Suppressor macrophage treated with lipopolysaccharide for 1 hour (primary cell): Measurements from ENCODE around the gene SPON1.
"Not testable (repeated sequence)": the region's sequence is repeated elsewhere in the genome, so short reads cannot be mapped to it uniquely, and the experiment has no call there.

ENCODE experiments used
- DNase-seq, 3 donors: peaks; one replicate each; pipeline ENCODE4 v3.0.0-alpha.2; 2020 to 2022

Gene SPON1

GRCh38 chr11:14136561-14136960, 174.0 kb downstream of the SPON1 start:
- DNase-seq = no peak

GRCh38 chr11:14137284-14137683, 174.8 kb downstream of the SPON1 start:
- no peak for DNase-seq

- no peak for DNase-seq
Observed at GRCh38 chr11:14140991-14141390, 178.5 kb downstream of the SPON1 start.

- DNase-seq = no peak
Observed at GRCh38 chr11:14141676-14142075, 179.2 kb downstream of the SPON1 start.

GRCh38 chr11:14144934-14145333, 182.4 kb downstream of the SPON1 start:
- no peak for DNase-seq

GRCh38 chr11:14148653-14149273, 186.2 kb downstream of the SPON1 start:
- DNase-seq = peak; percentile 12 to 36 (median 36)

- DNase-seq = no peak
Observed at GRCh38 chr11:14149683-14150082, 187.2 kb downstream of the SPON1 start.

GRCh38 chr11:14150878-14151277, 188.4 kb downstream of the SPON1 start:
- DNase-seq = no peak

- not testable (repeated sequence) for DNase-seq
Observed at GRCh38 chr11:14154103-14154502, 191.6 kb downstream of the SPON1 start.

- DNase-seq = no peak
Observed at GRCh38 chr11:14158393-14158792, 195.9 kb downstream of the SPON1 start.

GRCh38 chr11:14163576-14163975, 201.1 kb downstream of the SPON1 start:
- DNase-seq = no peak

- DNase-seq = not testable (repeated sequence)
Observed at GRCh38 chr11:14173679-14174078, 211.2 kb downstream of the SPON1 start.

GRCh38 chr11:14179116-14179820, 216.7 kb downstream of the SPON1 start:
- peak in 1 of 3 donors; percentile 4 for DNase-seq

GRCh38 chr11:14181121-14181520, 218.6 kb downstream of the SPON1 start:
- DNase-seq = no peak

- DNase-seq = no peak
Observed at GRCh38 chr11:14182833-14183364, 220.4 kb downstream of the SPON1 start.

- no peak for DNase-seq
Observed at GRCh38 chr11:14184028-14184940, 221.8 kb downstream of the SPON1 start.

- DNase-seq = no peak
Observed at GRCh38 chr11:14185461-14185860, 222.9 kb downstream of the SPON1 start.

- DNase-seq = no peak
Observed at GRCh38 chr11:14186046-14186775, 223.7 kb downstream of the SPON1 start.

- peak in 2 of 3 donors; percentile 3 to 6 for DNase-seq
Observed at GRCh38 chr11:14189874-14190273, 227.4 kb downstream of the SPON1 start.

- no peak for DNase-seq
Observed at GRCh38 chr11:14190992-14191778, 228.7 kb downstream of the SPON1 start.

GRCh38 chr11:14193644-14194043, 231.1 kb downstream of the SPON1 start:
- DNase-seq = no peak
